ENCODE data around the gene TRIM44.
"Not testable (repeated sequence)": the region's sequence is repeated elsewhere in the genome, so short reads cannot be mapped to it uniquely, and the experiment has no call there.

TRIM44 gene

DNA sequence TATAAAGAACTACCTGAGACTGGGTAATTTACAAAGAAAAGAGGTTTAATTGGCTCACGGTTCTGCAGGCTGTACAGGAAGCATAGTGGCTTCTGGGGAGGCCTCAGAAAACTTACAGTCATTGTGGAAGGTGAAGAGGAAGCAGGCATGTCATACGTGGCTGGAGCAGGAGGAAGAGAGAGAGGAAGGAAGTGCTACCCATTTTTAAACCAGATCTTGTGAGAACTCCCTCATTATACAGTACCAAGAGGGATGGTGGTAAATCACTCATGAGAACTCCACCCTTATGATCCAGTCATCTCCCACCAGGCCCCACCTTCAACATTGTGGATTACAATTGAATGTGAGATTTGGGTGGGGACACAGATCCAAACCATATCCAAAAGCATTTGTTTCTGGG, 53.1 kb downstream of the TRIM44 start:
- H3K27me3 ChIP-seq (ENCODE audit: control insufficient read depth, insufficient read depth, low read length); H3K4me1 ChIP-seq (ENCODE audit: control insufficient read depth, insufficient read depth, low read length); H3K4me3 ChIP-seq (ENCODE audit: low read length); H3K36me3 ChIP-seq (ENCODE audit: control insufficient read depth, insufficient read depth, low read length); H3K9ac ChIP-seq (ENCODE audit: low read length); H3K27ac ChIP-seq (ENCODE audit: low read depth, low read length): not testable (repeated sequence)

DNA sequence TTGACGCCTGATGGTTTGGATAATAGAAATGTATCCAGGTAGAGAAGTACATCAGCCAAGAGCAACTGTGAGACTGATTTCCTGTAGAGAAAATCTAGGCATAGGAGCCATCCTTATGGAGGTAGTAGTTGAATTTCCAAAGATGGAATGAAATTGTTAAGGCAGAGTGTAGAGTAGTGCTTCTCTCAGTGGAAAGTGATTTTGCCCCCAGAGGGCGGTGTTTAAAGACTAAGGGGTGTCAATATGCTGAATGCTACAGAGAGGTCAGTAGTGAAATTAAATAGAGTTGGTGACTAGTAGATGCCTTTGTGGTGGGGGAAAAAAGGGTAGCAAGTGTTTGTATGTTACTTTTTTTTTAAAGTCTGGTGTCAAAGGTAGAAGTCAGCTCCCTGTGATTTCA, 54.5 kb downstream of the TRIM44 start:
- H3K27ac ChIP-seq (ENCODE audit: low read depth, low read length), result no peak overlapping the region
- no peaks in the 10 kb centered on the region for H3K36me3 ChIP-seq (ENCODE audit: control insufficient read depth, insufficient read depth, low read length)
- no peaks in the 10 kb centered on the region for H3K27me3 ChIP-seq (ENCODE audit: control insufficient read depth, insufficient read depth, low read length)
- no peaks in the 10 kb centered on the region for H3K4me1 ChIP-seq (ENCODE audit: control insufficient read depth, insufficient read depth, low read length)
- no peak overlapping the region for H3K9ac ChIP-seq (ENCODE audit: low read length)
- no peak overlapping the region for H3K4me3 ChIP-seq (ENCODE audit: low read length)

DNA sequence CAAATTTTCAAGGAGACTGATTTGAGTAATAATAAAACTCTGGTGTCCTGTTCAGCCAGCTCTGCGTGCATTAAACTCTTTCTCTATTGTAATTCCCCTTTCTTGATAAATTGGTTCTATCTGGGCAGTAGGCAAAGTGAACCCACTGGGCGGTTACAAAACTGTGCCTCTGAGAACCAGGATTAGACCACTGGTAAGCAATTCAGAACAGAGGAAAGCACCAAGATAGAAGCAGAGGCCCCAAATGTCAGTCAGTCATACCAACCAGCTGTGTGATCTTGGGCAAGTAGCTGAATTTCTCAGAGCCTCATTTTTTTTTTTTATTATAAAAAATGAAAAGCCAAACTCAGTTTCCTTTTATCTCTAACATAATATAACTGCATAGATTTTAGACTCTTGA, 54.9 kb downstream of the TRIM44 start:
- H3K9ac ChIP-seq (ENCODE audit: low read length), result no peak overlapping the region
- H3K27ac ChIP-seq (ENCODE audit: low read depth, low read length), result no peak overlapping the region
- H3K36me3 ChIP-seq (ENCODE audit: control insufficient read depth, insufficient read depth, low read length), result no peaks in the 10 kb centered on the region
- H3K27me3 ChIP-seq (ENCODE audit: control insufficient read depth, insufficient read depth, low read length), result no peaks in the 10 kb centered on the region
- H3K4me1 ChIP-seq (ENCODE audit: control insufficient read depth, insufficient read depth, low read length), result no peaks in the 10 kb centered on the region
- H3K4me3 ChIP-seq (ENCODE audit: low read length), result no peak overlapping the region

DNA sequence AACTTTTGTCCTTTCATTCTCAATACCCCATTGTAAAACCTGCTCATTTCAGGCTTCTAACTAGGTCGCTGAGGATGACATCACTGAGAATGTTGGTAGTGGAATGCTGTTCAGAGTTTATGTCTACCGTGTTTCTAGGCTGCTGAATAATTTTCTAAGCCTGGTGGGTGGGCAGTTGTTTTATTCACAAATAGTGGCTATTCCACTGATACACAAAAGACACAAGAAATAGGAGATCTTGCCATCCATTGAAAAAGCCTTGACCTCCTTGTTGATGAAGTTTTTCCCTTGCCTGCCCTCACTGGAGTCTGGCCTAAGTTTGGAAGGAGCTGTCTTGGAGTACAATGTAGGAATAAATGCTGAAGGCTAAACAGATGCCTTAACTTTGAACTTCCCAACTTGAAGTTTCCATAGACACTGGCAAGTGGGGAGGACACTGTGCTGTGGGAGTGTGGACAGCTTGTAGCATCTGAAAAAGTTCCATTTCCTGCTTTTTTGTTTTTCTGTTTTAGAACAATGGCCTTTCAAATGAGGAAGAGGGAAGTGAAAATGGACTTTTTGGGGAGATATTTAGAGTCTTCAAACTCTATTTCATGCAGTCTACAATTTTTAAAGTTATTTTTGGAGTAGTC, 59.2 kb downstream of the TRIM44 start:
- no peaks in the 10 kb centered on the region for H3K27me3 ChIP-seq (ENCODE audit: control insufficient read depth, insufficient read depth, low read length)
- no peaks in the 10 kb centered on the region for H3K4me1 ChIP-seq (ENCODE audit: control insufficient read depth, insufficient read depth, low read length)
- no peak overlapping the region for H3K27ac ChIP-seq (ENCODE audit: low read depth, low read length)
- peaks cover 3% of the 10 kb centered on the region for H3K36me3 ChIP-seq (ENCODE audit: control insufficient read depth, insufficient read depth, low read length)
- no peak overlapping the region for H3K4me3 ChIP-seq (ENCODE audit: low read length)
- no peak overlapping the region for H3K9ac ChIP-seq (ENCODE audit: low read length)

DNA sequence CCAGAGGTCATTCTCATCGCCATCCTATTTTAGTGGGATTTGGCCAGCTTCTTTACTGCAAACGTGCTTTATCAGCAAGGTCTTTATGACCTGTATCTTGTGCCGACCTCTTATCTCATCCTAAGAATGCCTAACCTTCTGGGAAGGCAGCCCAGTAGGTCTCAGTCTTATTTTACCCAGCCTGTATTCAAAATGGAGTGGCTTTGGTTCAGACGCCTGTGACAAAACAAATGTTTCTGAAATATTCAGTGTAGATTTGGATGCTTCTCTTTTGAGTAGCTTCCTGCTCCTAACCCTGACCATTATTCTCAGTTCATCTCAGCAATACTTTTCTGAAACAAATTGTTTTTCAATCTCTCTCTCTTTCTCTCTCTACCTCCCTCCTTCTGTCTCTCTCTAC, 60.1 kb downstream of the TRIM44 start:
- Histone ChIP-seq H3K4me3 (ENCODE audit: low read length) (no peak overlapping the region), H3K27me3 (ENCODE audit: control insufficient read depth, insufficient read depth, low read length) (no peaks in the 10 kb centered on the region), H3K9ac (ENCODE audit: low read length) (no peak overlapping the region), H3K4me1 (ENCODE audit: control insufficient read depth, insufficient read depth, low read length) (no peaks in the 10 kb centered on the region), H3K27ac (ENCODE audit: low read depth, low read length) (no peak overlapping the region), H3K36me3 (ENCODE audit: control insufficient read depth, insufficient read depth, low read length) (peaks cover 3% of the 10 kb centered on the region)

DNA sequence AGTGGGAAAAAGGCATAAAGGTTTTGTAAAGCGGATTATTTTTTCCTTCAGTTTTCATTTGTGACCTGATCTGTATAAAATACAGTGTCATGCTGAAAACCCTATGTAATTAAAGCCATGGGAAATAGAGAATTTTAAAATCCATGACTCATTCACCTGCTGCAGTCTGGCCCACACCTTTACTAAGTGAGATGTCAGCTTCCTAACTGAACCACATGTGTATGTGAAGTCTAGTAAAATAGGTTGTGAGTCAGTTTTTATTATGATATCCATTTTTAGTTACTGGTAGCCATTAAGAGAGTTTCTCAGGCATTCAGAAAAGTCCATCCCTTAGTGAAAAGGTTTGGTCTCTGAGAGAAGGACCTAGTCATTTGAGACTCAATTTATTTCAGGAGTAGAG, 60.9 kb downstream of the TRIM44 start:
- H3K36me3 ChIP-seq (ENCODE audit: control insufficient read depth, insufficient read depth, low read length), result peaks cover 3% of the 10 kb centered on the region
- H3K27me3 ChIP-seq (ENCODE audit: control insufficient read depth, insufficient read depth, low read length), result no peaks in the 10 kb centered on the region
- no peak overlapping the region for H3K27ac ChIP-seq (ENCODE audit: low read depth, low read length)
- no peak overlapping the region for H3K9ac ChIP-seq (ENCODE audit: low read length)
- no peaks in the 10 kb centered on the region for H3K4me1 ChIP-seq (ENCODE audit: control insufficient read depth, insufficient read depth, low read length)
- H3K4me3 ChIP-seq (ENCODE audit: low read length), result no peak overlapping the region

DNA sequence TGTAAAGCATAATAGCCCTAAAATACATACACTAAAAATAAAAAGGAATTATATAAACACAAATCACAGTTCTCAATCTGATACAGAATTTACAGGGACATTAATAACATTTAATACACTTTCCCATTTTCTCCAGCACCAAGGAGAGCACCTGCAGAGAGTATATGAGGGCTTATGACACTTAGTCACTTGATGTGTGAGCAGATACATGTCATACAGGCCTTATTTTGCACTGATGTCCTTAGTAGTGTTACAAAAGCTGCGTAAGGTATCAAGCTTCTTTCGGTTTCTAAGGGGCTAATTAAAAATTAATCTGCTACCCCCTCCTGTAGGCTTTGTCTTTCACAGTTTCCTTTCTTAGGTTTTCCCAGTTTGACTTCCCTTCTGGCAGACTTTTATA, 61.3 kb downstream of the TRIM44 start:
- Histone ChIP-seq H3K36me3 (ENCODE audit: control insufficient read depth, insufficient read depth, low read length) (peaks cover 3% of the 10 kb centered on the region), H3K4me1 (ENCODE audit: control insufficient read depth, insufficient read depth, low read length) (no peaks in the 10 kb centered on the region), H3K4me3 (ENCODE audit: low read length) (no peak overlapping the region), H3K27me3 (ENCODE audit: control insufficient read depth, insufficient read depth, low read length) (no peaks in the 10 kb centered on the region), H3K27ac (ENCODE audit: low read depth, low read length) (no peak overlapping the region), H3K9ac (ENCODE audit: low read length) (no peak overlapping the region)

DNA sequence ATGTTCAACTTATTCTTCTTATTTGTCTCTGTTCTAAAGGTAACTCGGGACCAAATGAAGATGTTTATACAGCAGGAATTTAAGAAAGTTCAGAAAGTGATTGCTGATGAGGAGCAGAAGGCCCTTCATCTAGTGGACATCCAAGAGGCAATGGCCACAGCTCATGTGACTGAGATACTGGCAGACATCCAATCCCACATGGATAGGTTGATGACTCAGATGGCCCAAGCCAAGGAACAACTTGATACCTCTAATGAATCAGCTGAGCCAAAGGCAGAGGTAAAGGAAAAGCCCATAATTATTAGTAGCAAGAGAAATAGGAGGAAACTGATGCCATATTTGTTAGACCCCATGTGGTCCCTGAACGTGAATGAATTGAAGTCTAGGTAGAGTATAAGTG, 63.3 kb downstream of the TRIM44 start:
- no peak overlapping the region for H3K4me3 ChIP-seq (ENCODE audit: low read length)
- peaks cover 7% of the 10 kb centered on the region for H3K36me3 ChIP-seq (ENCODE audit: control insufficient read depth, insufficient read depth, low read length)
- H3K27ac ChIP-seq (ENCODE audit: low read depth, low read length), result no peak overlapping the region
- no peaks in the 10 kb centered on the region for H3K4me1 ChIP-seq (ENCODE audit: control insufficient read depth, insufficient read depth, low read length)
- no peak overlapping the region for H3K9ac ChIP-seq (ENCODE audit: low read length)
- H3K27me3 ChIP-seq (ENCODE audit: control insufficient read depth, insufficient read depth, low read length), result no peaks in the 10 kb centered on the region

DNA sequence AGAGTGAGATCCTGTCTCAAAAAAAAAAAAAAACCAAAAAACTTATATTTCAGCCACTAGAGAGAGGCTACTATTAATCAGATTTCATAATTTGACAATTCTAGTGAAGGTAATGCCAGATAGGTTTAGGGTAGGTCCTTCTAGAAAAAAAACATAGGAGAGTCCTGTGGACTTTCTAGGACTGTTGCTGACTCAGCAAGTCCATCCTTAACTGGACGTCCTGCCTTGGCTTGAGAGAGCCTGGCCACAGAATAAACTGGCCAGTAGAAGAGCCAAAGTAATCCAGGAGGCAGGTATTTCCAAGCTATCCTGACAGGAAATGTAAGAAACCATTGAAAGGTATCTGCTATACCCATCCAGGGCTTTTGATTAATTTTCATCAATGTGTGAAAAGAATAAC, 64.6 kb downstream of the TRIM44 start:
- H3K27me3 ChIP-seq (ENCODE audit: control insufficient read depth, insufficient read depth, low read length), result no peaks in the 10 kb centered on the region
- H3K36me3 ChIP-seq (ENCODE audit: control insufficient read depth, insufficient read depth, low read length), result peaks cover 7% of the 10 kb centered on the region
- H3K27ac ChIP-seq (ENCODE audit: low read depth, low read length), result no peak overlapping the region
- H3K9ac ChIP-seq (ENCODE audit: low read length), result no peak overlapping the region
- H3K4me3 ChIP-seq (ENCODE audit: low read length), result no peak overlapping the region
- H3K4me1 ChIP-seq (ENCODE audit: control insufficient read depth, insufficient read depth, low read length), result no peaks in the 10 kb centered on the region

DNA sequence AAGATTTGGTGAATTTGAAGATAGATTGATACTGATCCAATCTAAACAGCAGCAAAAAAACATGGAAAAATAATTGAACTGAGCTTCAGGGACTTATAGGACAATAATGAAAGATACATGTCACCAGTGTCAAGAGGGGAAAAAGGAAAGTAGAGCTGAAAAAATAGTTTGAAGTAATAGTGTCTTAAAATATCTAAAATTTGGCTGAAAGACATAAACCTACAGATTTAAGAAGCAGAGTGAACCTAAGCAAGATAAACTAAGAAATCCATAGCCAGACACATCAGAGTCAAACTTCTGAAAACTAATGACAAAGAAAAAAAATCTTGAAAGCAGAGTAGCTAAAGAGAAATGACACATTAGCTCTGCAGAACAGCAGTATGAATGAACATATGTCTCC, 67.7 kb downstream of the TRIM44 start:
- peaks cover 7% of the 10 kb centered on the region for H3K36me3 ChIP-seq (ENCODE audit: control insufficient read depth, insufficient read depth, low read length)

DNA sequence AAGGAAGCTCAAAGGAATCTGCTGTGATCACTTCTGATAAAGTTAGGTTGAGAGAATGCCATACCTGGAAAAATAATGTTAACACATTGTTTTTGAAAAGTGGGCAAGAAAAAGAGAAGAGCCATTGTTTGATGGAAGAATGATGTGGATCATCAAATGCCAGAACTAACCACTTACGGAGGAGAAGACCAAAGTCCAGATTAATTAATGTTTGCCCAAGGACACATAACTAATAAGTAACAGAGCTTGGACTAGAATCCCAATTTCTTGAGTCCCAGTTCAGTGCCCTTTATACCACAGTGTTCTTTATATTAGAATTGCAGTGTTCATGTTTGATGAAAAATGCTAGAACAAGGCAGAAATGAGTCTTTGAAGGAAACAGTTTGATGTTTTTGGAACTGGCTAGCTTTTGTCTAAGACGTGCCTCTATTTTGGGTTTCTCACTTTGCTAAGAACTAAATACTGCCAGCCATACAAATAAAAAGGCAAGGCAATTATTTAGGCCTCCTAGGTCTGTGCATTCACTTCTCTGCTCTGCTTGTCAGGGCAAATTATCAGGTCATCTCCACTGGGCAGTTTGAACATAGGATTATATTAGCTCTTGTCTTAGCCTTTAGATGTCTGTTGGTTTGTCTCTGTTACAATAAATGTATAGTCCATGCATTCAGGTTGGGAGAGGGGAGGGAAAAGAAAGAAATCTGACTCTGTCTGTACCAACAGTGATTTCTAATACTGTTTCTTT, 72.3 kb downstream of the TRIM44 start:
- no peak overlapping the region for H3K9ac ChIP-seq (ENCODE audit: low read length)
- H3K4me3 ChIP-seq (ENCODE audit: low read length), result no peak overlapping the region
- no peaks in the 10 kb centered on the region for H3K27me3 ChIP-seq (ENCODE audit: control insufficient read depth, insufficient read depth, low read length)
- no peaks in the 10 kb centered on the region for H3K4me1 ChIP-seq (ENCODE audit: control insufficient read depth, insufficient read depth, low read length)
- H3K27ac ChIP-seq (ENCODE audit: low read depth, low read length), result no peak overlapping the region
- H3K36me3 ChIP-seq (ENCODE audit: control insufficient read depth, insufficient read depth, low read length), result peaks cover 3% of the 10 kb centered on the region

More for the DNA sequence above, 67.7 kb downstream of the TRIM44 start:
- no peak overlapping the region for H3K4me3 ChIP-seq (ENCODE audit: low read length)
- H3K9ac ChIP-seq (ENCODE audit: low read length), result no peak overlapping the region
- H3K4me1 ChIP-seq (ENCODE audit: control insufficient read depth, insufficient read depth, low read length), result no peaks in the 10 kb centered on the region
- H3K27me3 ChIP-seq (ENCODE audit: control insufficient read depth, insufficient read depth, low read length), result no peaks in the 10 kb centered on the region
- no peak overlapping the region for H3K27ac ChIP-seq (ENCODE audit: low read depth, low read length)

DNA sequence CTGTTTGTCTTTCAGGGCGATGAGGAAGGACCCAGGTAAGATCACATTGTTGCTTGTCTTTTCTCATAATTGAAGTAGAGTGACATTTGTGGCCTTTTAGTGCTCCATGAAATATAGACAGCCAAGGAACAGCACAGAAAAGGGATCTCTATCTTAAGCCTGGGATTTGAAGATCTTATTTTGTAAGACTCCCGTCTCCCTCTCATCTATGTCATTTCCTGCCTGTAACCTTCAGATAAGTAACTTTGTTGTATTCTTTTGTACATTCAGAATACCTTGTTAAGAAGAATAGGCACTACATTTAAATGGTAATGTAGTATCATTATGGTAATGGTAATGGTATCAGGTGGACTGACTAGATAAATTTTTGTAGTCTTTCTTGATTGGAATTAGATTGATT, 72.8 kb downstream of the TRIM44 start:
- Histone ChIP-seq H3K27ac (ENCODE audit: low read depth, low read length) (no peak overlapping the region), H3K9ac (ENCODE audit: low read length) (no peak overlapping the region)

DNA sequence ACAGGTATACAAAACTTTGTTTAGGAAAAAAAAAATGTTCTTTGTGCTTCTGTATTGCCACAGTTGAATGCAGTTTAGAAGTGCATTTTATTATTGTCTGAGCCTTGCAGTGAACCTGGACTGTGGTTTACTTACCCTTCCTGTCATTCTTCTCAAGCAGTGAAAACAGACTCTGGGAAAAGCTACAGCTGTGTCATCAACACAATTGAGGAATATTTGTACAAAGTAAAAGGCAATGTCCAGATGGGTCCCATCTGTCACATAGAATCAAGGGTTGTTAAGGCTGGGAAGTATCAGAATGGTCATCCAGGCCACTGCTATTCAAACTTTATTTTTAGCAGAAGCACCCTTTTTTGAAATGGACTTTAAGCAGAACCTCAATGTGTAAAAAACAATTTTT, 73.3 kb downstream of the TRIM44 start:
- no peak overlapping the region for H3K27ac ChIP-seq (ENCODE audit: low read depth, low read length)

More for the DNA sequence above, 72.8 kb downstream of the TRIM44 start:
- Histone ChIP-seq H3K36me3 (ENCODE audit: control insufficient read depth, insufficient read depth, low read length) (peaks cover 3% of the 10 kb centered on the region), H3K4me1 (ENCODE audit: control insufficient read depth, insufficient read depth, low read length) (no peaks in the 10 kb centered on the region), H3K4me3 (ENCODE audit: low read length) (no peak overlapping the region), H3K27me3 (ENCODE audit: control insufficient read depth, insufficient read depth, low read length) (no peaks in the 10 kb centered on the region)

More for the DNA sequence above, 73.3 kb downstream of the TRIM44 start:
- H3K4me1 ChIP-seq (ENCODE audit: control insufficient read depth, insufficient read depth, low read length), result no peaks in the 10 kb centered on the region
- no peak overlapping the region for H3K9ac ChIP-seq (ENCODE audit: low read length)
- H3K36me3 ChIP-seq (ENCODE audit: control insufficient read depth, insufficient read depth, low read length), result peaks cover 3% of the 10 kb centered on the region
- H3K4me3 ChIP-seq (ENCODE audit: low read length), result no peak overlapping the region
- H3K27me3 ChIP-seq (ENCODE audit: control insufficient read depth, insufficient read depth, low read length), result no peaks in the 10 kb centered on the region
